ENCODE measurements around the gene STAC3.

DNA sequence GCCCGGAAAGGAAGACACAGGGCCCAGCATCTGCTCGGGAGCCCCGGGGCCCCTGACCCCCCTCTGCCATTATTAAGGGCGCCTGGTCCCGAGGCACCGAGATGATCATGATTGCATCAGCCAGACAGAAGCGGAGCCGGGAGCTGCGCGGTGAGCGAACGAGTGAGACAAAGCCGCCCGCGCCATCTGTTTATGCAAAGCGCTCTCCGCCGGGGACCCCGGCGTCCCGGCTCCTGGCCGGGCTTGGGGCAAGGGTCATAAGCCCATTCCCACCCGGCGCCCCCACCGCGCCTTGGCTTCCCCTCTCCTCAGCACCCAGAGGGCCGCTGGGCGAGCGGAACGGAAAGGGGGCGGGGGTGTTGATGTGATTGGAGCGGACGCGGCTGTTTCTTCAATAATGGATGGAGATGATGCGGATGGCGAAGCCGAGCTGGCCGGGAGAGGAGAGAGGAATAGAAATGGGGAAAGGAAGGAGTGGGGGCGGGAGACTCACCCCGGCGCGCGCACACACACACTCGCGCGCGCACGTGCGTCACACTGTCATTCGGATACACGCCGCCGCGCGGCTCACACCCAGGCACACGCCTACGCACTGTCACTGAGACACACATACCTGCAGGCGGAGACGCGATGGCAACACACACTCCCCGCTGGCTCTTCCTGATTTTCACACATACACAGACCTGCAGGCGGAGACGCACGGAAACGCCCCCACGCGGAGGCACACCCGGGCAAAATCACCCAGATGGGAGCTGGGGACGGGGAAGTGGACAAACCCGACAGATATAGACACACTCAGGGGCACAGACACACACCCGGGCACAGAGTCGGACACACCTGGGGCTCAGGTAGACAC, 10.7 kb downstream of the STAC3 start:
- TF ChIP-seq, protein P1, sequence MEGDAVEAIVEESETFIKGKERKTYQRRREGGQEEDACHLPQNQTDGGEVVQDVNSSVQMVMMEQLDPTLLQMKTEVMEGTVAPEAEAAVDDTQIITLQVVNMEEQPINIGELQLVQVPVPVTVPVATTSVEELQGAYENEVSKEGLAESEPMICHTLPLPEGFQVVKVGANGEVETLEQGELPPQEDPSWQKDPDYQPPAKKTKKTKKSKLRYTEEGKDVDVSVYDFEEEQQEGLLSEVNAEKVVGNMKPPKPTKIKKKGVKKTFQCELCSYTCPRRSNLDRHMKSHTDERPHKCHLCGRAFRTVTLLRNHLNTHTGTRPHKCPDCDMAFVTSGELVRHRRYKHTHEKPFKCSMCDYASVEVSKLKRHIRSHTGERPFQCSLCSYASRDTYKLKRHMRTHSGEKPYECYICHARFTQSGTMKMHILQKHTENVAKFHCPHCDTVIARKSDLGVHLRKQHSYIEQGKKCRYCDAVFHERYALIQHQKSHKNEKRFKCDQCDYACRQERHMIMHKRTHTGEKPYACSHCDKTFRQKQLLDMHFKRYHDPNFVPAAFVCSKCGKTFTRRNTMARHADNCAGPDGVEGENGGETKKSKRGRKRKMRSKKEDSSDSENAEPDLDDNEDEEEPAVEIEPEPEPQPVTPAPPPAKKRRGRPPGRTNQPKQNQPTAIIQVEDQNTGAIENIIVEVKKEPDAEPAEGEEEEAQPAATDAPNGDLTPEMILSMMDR (conservative IDR thresholded peaks at IDR 0.05), result no peak
- TF ChIP-seq EZH2 (IDR thresholded peaks at IDR 0.05; ENCODE audit: low read depth), result no peak

All from PC-9 (cell line).